ENCODE data around the gene EPX. TPM values are rescaled to one million over a fixed set of nuclear protein-coding genes. Genes with fewer than 3 reads are reported as not detected.

The EPX gene
- polyA plus RNA-seq, 1 experiment = not detected

GRCh38 chr17:58246104-58246740, 53.7 kb downstream of the EPX start:
- Histone ChIP-seq H3K4me3 (ENCODE audit: low read depth, low read length) (no peak overlapping the region), H3K36me3 (ENCODE audit: control insufficient read depth, insufficient read depth, low read length) (no peaks in the 10 kb centered on the region), H3K27me3 (ENCODE audit: control insufficient read depth, insufficient read depth, low read length) (peaks cover 10% of the 10 kb centered on the region)
- DNase-seq (ENCODE audit: low read depth) = no peak
- CTCF ChIA-PET = interaction anchor here (4.5 kb wide), 1 partner anchor 9 kb away, joined by 50 read pairs; the partner anchor contains the start of gene LPO
- TF ChIP-seq CTCF (IDR thresholded peaks at IDR 0.05; ENCODE audit: insufficient read depth, low read depth, low read length) = no peak
- POLR2A ChIA-PET = no interaction called here

- ChIA-PET CTCF (interaction anchor here (4.5 kb wide), 1 partner anchor 9 kb away, joined by 50 read pairs; the partner anchor contains the start of gene LPO), POLR2A (no interaction called here)
- no peak for DNase-seq (ENCODE audit: low read depth)
- peaks cover 9% of the 10 kb centered on the region for H3K27me3 ChIP-seq (ENCODE audit: control insufficient read depth, insufficient read depth, low read length)
- TF ChIP-seq CTCF (IDR thresholded peaks at IDR 0.05; ENCODE audit: insufficient read depth, low read depth, low read length) = no peak
- H3K36me3 ChIP-seq (ENCODE audit: control insufficient read depth, insufficient read depth, low read length) = no peaks in the 10 kb centered on the region
- H3K4me3 ChIP-seq (ENCODE audit: low read depth, low read length) = no peak overlapping the region
Observed at GRCh38 chr17:58246781-58247180, 54.3 kb downstream of the EPX start.

- POLR2A ChIA-PET = no interaction called here
- Histone ChIP-seq H3K4me3 (ENCODE audit: low read depth, low read length) (no peak overlapping the region), H3K27me3 (ENCODE audit: control insufficient read depth, insufficient read depth, low read length) (peaks cover 7% of the 10 kb centered on the region)
Observed at GRCh38 chr17:58247511-58248363, 55.2 kb downstream of the EPX start.

GRCh38 chr17:58248955-58249269, 56.4 kb downstream of the EPX start:
- no peak for DNase-seq (ENCODE audit: low read depth)
- Histone ChIP-seq H3K27me3 (ENCODE audit: control insufficient read depth, insufficient read depth, low read length) (peaks cover 7% of the 10 kb centered on the region), H3K4me3 (ENCODE audit: low read depth, low read length) (peak overlapping the region; percentile 55; the same call in 1 of the 2 replicates), H3K36me3 (ENCODE audit: control insufficient read depth, insufficient read depth, low read length) (no peaks in the 10 kb centered on the region)
- POLR2A ChIA-PET = no interaction called here
- no peak for TF ChIP-seq CTCF (IDR thresholded peaks at IDR 0.05; ENCODE audit: insufficient read depth, low read depth, low read length)
- CTCF ChIA-PET = interaction anchor here (0.6 to 4.5 kb wide), 20 partner anchors 9 to 201 kb away, joined by 3 to 50 read pairs (median 4); partner anchors contain the start of genes LPO, RNF43 and SUPT4H1

More at GRCh38 chr17:58247511-58248363, 55.2 kb downstream of the EPX start:
- H3K36me3 ChIP-seq (ENCODE audit: control insufficient read depth, insufficient read depth, low read length) = no peaks in the 10 kb centered on the region
- no peak for DNase-seq (ENCODE audit: low read depth)
- CTCF ChIA-PET = interaction anchor here (0.6 to 4.5 kb wide), 4 partner anchors 10 to 199 kb away, joined by 3 to 50 read pairs (median 8); partner anchors contain the start of gene LPO
- no peak for TF ChIP-seq CTCF (IDR thresholded peaks at IDR 0.05; ENCODE audit: insufficient read depth, low read depth, low read length)
